ENCODE data around the gene SF3B1.
"Not testable (repeated sequence)": the region's sequence is repeated elsewhere in the genome, so short reads cannot be mapped to it uniquely, and the experiment has no call there.

The SF3B1 gene

GRCh38 chr2:197386242-197386641 is 48.6 kb downstream of the SF3B1 start:
- TF ChIP-seq ESRRG (CRISPR knock-in tag; IDR thresholded peaks at IDR 0.05) (no peak), PPARA (CRISPR knock-in tag; IDR thresholded peaks at IDR 0.05; ENCODE audit: borderline replicate concordance) (no peak), BACH2 (CRISPR knock-in tag; IDR thresholded peaks at IDR 0.05; ENCODE audit: borderline replicate concordance) (no peak), TOX (CRISPR knock-in tag; IDR thresholded peaks at IDR 0.05; ENCODE audit: borderline replicate concordance) (no peak), TCF4 (CRISPR knock-in tag; IDR thresholded peaks at IDR 0.05; ENCODE audit: borderline replicate concordance) (no peak), GLIS3 (CRISPR knock-in tag; IDR thresholded peaks at IDR 0.05) (no peak), ZNF565 (CRISPR knock-in tag; conservative IDR thresholded peaks at IDR 0.05; ENCODE audit: low read depth) (no peak), ZFP30 (CRISPR knock-in tag; IDR thresholded peaks at IDR 0.05) (no peak), OSR1 (CRISPR knock-in tag; IDR thresholded peaks at IDR 0.05) (no peak), SNAI2 (CRISPR knock-in tag; IDR thresholded peaks at IDR 0.05) (no peak), CSRNP3 (CRISPR knock-in tag; IDR thresholded peaks at IDR 0.05) (no peak), ZFP3 (CRISPR knock-in tag; IDR thresholded peaks at IDR 0.05) (no peak), TSHZ2 (CRISPR knock-in tag; IDR thresholded peaks at IDR 0.05) (no peak), ZC3H10 (CRISPR knock-in tag; IDR thresholded peaks at IDR 0.05) (no peak), ISL1 (CRISPR knock-in tag; IDR thresholded peaks at IDR 0.05) (no peak), ARNTL (CRISPR knock-in tag; IDR thresholded peaks at IDR 0.05; ENCODE audit: borderline replicate concordance, low read depth) (no peak), RARB (CRISPR knock-in tag; IDR thresholded peaks at IDR 0.05) (no peak)
- no peak for ATAC-seq

GRCh38 chr2:197383825-197384224 is 51.0 kb downstream of the SF3B1 start:
- no peak for ATAC-seq
- TF ChIP-seq ZNF565 (CRISPR knock-in tag; conservative IDR thresholded peaks at IDR 0.05; ENCODE audit: low read depth) (no peak), POU6F1 (CRISPR knock-in tag; IDR thresholded peaks at IDR 0.05; ENCODE audit: borderline replicate concordance, low read depth) (no peak), ZC3H10 (CRISPR knock-in tag; IDR thresholded peaks at IDR 0.05) (no peak), ESRRG (CRISPR knock-in tag; IDR thresholded peaks at IDR 0.05) (no peak), ARNTL (CRISPR knock-in tag; IDR thresholded peaks at IDR 0.05; ENCODE audit: borderline replicate concordance, low read depth) (no peak), CSRNP3 (CRISPR knock-in tag; IDR thresholded peaks at IDR 0.05) (no peak)

GRCh38 chr2:197381641-197382040 is 53.2 kb downstream of the SF3B1 start:
- no peak for ATAC-seq
- TF ChIP-seq ZFP30 (CRISPR knock-in tag; IDR thresholded peaks at IDR 0.05) (no peak), CSRNP3 (CRISPR knock-in tag; IDR thresholded peaks at IDR 0.05) (no peak), PPARA (CRISPR knock-in tag; IDR thresholded peaks at IDR 0.05; ENCODE audit: borderline replicate concordance) (no peak), POU6F1 (CRISPR knock-in tag; IDR thresholded peaks at IDR 0.05; ENCODE audit: borderline replicate concordance, low read depth) (no peak), ZC3H10 (CRISPR knock-in tag; IDR thresholded peaks at IDR 0.05) (no peak), SNAI2 (CRISPR knock-in tag; IDR thresholded peaks at IDR 0.05) (no peak), BACH2 (CRISPR knock-in tag; IDR thresholded peaks at IDR 0.05; ENCODE audit: borderline replicate concordance) (no peak), RARB (CRISPR knock-in tag; IDR thresholded peaks at IDR 0.05) (no peak), TCF4 (CRISPR knock-in tag; IDR thresholded peaks at IDR 0.05; ENCODE audit: borderline replicate concordance) (no peak), CSDC2 (CRISPR knock-in tag; IDR thresholded peaks at IDR 0.05) (no peak), ZFP3 (CRISPR knock-in tag; IDR thresholded peaks at IDR 0.05) (no peak), PATZ1 (CRISPR knock-in tag; IDR thresholded peaks at IDR 0.05; ENCODE audit: borderline replicate concordance) (no peak), ISL1 (CRISPR knock-in tag; IDR thresholded peaks at IDR 0.05) (no peak), ZNF565 (CRISPR knock-in tag; conservative IDR thresholded peaks at IDR 0.05; ENCODE audit: low read depth) (no peak)

- not testable (repeated sequence) for ATAC-seq
Observed at GRCh38 chr2:197379918-197380309, 54.9 kb downstream of the SF3B1 start.

- ATAC-seq = not testable (repeated sequence)
Observed at GRCh38 chr2:197379308-197379917, 55.4 kb downstream of the SF3B1 start.

Data from SK-N-SH treated with all-trans-retinoic acid at 6 μM for 48 hours (cell line).